GM23248 (cell line): Measurements from ENCODE around the gene VWA5B1. TPM values are rescaled to one million over a fixed set of nuclear protein-coding genes. Genes with fewer than 3 reads are reported as not detected.
A peak's percentile ranks its signal among the peaks of the same experiment; 100 is the strongest.

ENCODE experiments used
- DNase-seq: peaks from one replicate; pipeline ENCODE4 v3.0.0-alpha.2; 2015
- H2AFZ ChIP-seq: fragments of 200-600 bp; sonication (generic); 2 replicates; pipeline ENCODE4 v1.6.1; 2016; ENCODE audit warnings: antibody characterized with exemption
- H3F3A ChIP-seq: fragments of 200-600 bp; sonication (generic); 2 replicates; pipeline ENCODE4 v1.6.1; 2016; ENCODE audit warnings: mild to moderate bottlenecking, antibody characterized with exemption, mixed run types; ENCODE audit not compliant: insufficient read depth
- H3K27ac ChIP-seq: fragments of 200-600 bp; sonication (generic); 2 replicates; pipeline ENCODE4 v1.5.1; 2016; ENCODE audit warnings: mild to moderate bottlenecking
- H3K27me3 ChIP-seq: fragments of 200-600 bp; sonication (generic); replicated peaks from 2 replicates; pipeline ENCODE4 v1.6.1; 2016; ENCODE audit warnings: mild to moderate bottlenecking; ENCODE audit not compliant: insufficient read depth
- H3K36me3 ChIP-seq: fragments of 200-600 bp; sonication (generic); 2 replicates; pipeline ENCODE4 v1.6.1; 2016; ENCODE audit warnings: low read depth, mild to moderate bottlenecking
- H3K4me1 ChIP-seq: fragments of 200-600 bp; sonication (generic); 2 replicates; pipeline ENCODE4 v1.6.1; 2016; ENCODE audit warnings: mild to moderate bottlenecking; ENCODE audit not compliant: insufficient read depth
- H3K4me2 ChIP-seq: fragments of 200-600 bp; sonication (generic); one replicate; pipeline ENCODE4 v1.6.1; 2016; ENCODE audit warnings: mild to moderate bottlenecking; ENCODE audit not compliant: unreplicated experiment
- H3K4me3 ChIP-seq: fragments of 200-600 bp; sonication (generic); 2 replicates; pipeline ENCODE4 v1.5.1; 2016; ENCODE audit warnings: mild to moderate bottlenecking
- H3K79me2 ChIP-seq: fragments of 200-600 bp; sonication (generic); 2 replicates; pipeline ENCODE4 v1.6.1; 2016; ENCODE audit warnings: mild to moderate bottlenecking; ENCODE audit not compliant: insufficient read depth
- H3K9ac ChIP-seq: fragments of 200-600 bp; sonication (generic); 2 replicates; pipeline ENCODE4 v1.6.1; 2016; ENCODE audit warnings: mild to moderate bottlenecking
- H3K9me2 ChIP-seq: fragments of 200-600 bp; sonication (generic); 2 replicates; pipeline ENCODE4 v1.6.1; 2016; ENCODE audit warnings: mixed run types, mild to moderate bottlenecking, moderate library complexity; ENCODE audit not compliant: insufficient read depth
- H3K9me3 ChIP-seq: fragments of 200-600 bp; sonication (generic); one replicate; pipeline ENCODE4 v1.6.1; 2017; ENCODE audit warnings: low read depth
- H4K20me1 ChIP-seq: fragments of 200-600 bp; sonication (generic); 2 replicates; pipeline ENCODE4 v1.6.0; 2016; ENCODE audit not compliant: insufficient read depth
- EZH2 ChIP-seq: fragments of 200-600 bp; sonication (generic); IDR thresholded peaks from 2 replicates; pipeline ENCODE4 v1.6.1; 2018; ENCODE audit warnings: antibody characterized with exemption, mild to moderate bottlenecking; ENCODE audit not compliant: insufficient read depth, poor library complexity, severe bottlenecking
- EZH2phosphoT487 ChIP-seq: fragments of 200-600 bp; sonication (generic); IDR thresholded peaks from 2 replicates; pipeline ENCODE4 v1.6.1; 2018; ENCODE audit warnings: antibody characterized with exemption, moderate library complexity, mild to moderate bottlenecking, low read depth; ENCODE audit not compliant: insufficient read depth
- WGBS, 2 experiments: methylation state at CpG; one replicate each; pipeline ENCODE4 v1.1.6; 2015 to 2017; ENCODE audit warnings: low lambda C conversion rate in 2 of 2, low coverage in 1 of 2; ENCODE audit errors: missing lambda C conversion rate in 2 of 2; 5-methylcytosine and 5-hydroxymethylcytosine counted together
- in situ Hi-C: fragments of 300-500 bp; cut with MboI; formaldehyde crosslinking; loops from 2 replicates; pipeline ENCODE4 v1.15.0; 2020
- polyA plus RNA-seq: library from polyadenylated mRNA; unstranded; fragments of >200 nt; fragmentation: Nextera tagmentation; extraction: Ambion mirVana; gene quantifications from 2 replicates; pipeline ENCODE4 v1.2.1, GENCODE V29; 2016
- total RNA-seq: library from RNA; depleted of rRNA; stranded (reverse); fragments of >200 nt; shearing (Covaris generic); gene quantifications from 2 replicates; pipeline ENCODE4 v1.2.3, GENCODE V29; 2014

Gene VWA5B1
- total and polyA plus RNA-seq, 2 experiments from 2014 or later = not detected

- Histone ChIP-seq H3K79me2 (no peaks in the 10 kb centered on the region), H4K20me1 (no peaks in the 10 kb centered on the region), H2AFZ (no peak overlapping the region), H3K9me2 (no peaks in the 10 kb centered on the region), H3K9me3 (no peaks in the 10 kb centered on the region), H3K27me3 (peaks cover 19% of the 10 kb centered on the region; the same call in 1 of the 2 replicates), H3K4me3 (no peak overlapping the region), H3K27ac (no peak overlapping the region), H3F3A (no peaks in the 10 kb centered on the region), H3K9ac (no peak overlapping the region), H3K4me2 (no peak overlapping the region), H3K36me3 (no peaks in the 10 kb centered on the region), H3K4me1 (0 out of 2 replicates have a peak, but pooled peaks cover 6% of the 10 kb centered on the region)
- in situ Hi-C loops = no loop called here
- no peak for DNase-seq
- no peak for TF ChIP-seq EZH2
- TF ChIP-seq EZH2phosphoT487 = no peak
- 68 to 72% methylated on average over 15 of the region's 15 CpGs for WGBS, 2 experiments
Observed at GRCh38 chr1:20359451-20360330, 69.0 kb downstream of the VWA5B1 start.

- H3K9me3 ChIP-seq = no peaks in the 10 kb centered on the region
- no peaks in the 10 kb centered on the region for H3K9me2 ChIP-seq
- in situ Hi-C loops = no loop called here
- H3F3A ChIP-seq = no peaks in the 10 kb centered on the region
- H3K9ac ChIP-seq = no peak overlapping the region
- 67 to 70% methylated on average over 7 of the region's 7 CpGs for WGBS, 2 experiments
- no peak overlapping the region for H3K4me3 ChIP-seq
- no peaks in the 10 kb centered on the region for H4K20me1 ChIP-seq
- H3K27me3 ChIP-seq = peaks cover 28% of the 10 kb centered on the region
- no peak overlapping the region for H3K27ac ChIP-seq
- H3K36me3 ChIP-seq = no peaks in the 10 kb centered on the region
- no peaks in the 10 kb centered on the region for H3K79me2 ChIP-seq
- no peak for TF ChIP-seq EZH2phosphoT487
- no peak for TF ChIP-seq EZH2
- H2AFZ ChIP-seq = no peak overlapping the region
- H3K4me2 ChIP-seq = no peak overlapping the region
- peak; percentile 37 for DNase-seq
- 0 out of 2 replicates have a peak, but pooled peaks cover 6% of the 10 kb centered on the region for H3K4me1 ChIP-seq
Observed at GRCh38 chr1:20361401-20361800, 70.7 kb downstream of the VWA5B1 start.

- in situ Hi-C loops = no loop called here
Observed at GRCh38 chr1:20361805-20362381, 71.2 kb downstream of the VWA5B1 start.

GRCh38 chr1:20362856-20363255, 72.2 kb downstream of the VWA5B1 start:
- peaks cover 40% of the 10 kb centered on the region for H3K27me3 ChIP-seq

More at GRCh38 chr1:20361805-20362381, 71.2 kb downstream of the VWA5B1 start:
- 0 out of 2 replicates have a peak, but pooled peaks cover 6% of the 10 kb centered on the region for H3K4me1 ChIP-seq
- no peak overlapping the region for H3K27ac ChIP-seq
- peak; percentile 75 for DNase-seq
- H3K79me2 ChIP-seq = no peaks in the 10 kb centered on the region
- TF ChIP-seq EZH2 = no peak
- no peak for TF ChIP-seq EZH2phosphoT487
- H3K36me3 ChIP-seq = no peaks in the 10 kb centered on the region
- peaks cover 33% of the 10 kb centered on the region for H3K27me3 ChIP-seq
- H3K4me3 ChIP-seq = no peak overlapping the region
- no peaks in the 10 kb centered on the region for H3F3A ChIP-seq
- no peaks in the 10 kb centered on the region for H3K9me3 ChIP-seq
- H3K4me2 ChIP-seq = no peak overlapping the region
- 9 to 15% methylated on average over 8 of the region's 8 CpGs for WGBS, 2 experiments
- no peak overlapping the region for H3K9ac ChIP-seq
- H2AFZ ChIP-seq = no peak overlapping the region
- no peaks in the 10 kb centered on the region for H3K9me2 ChIP-seq
- no peaks in the 10 kb centered on the region for H4K20me1 ChIP-seq

More at GRCh38 chr1:20362856-20363255, 72.2 kb downstream of the VWA5B1 start:
- 0 out of 2 replicates have a peak, but pooled peaks cover 6% of the 10 kb centered on the region for H3K4me1 ChIP-seq
- H4K20me1 ChIP-seq = no peaks in the 10 kb centered on the region
- H3K9me3 ChIP-seq = no peaks in the 10 kb centered on the region
- DNase-seq = no peak
- H3K9ac ChIP-seq = no peak overlapping the region
- 86 to 91% methylated on average over 2 of the region's 2 CpGs for WGBS, 2 experiments
- no peaks in the 10 kb centered on the region for H3K9me2 ChIP-seq
- no peaks in the 10 kb centered on the region for H3K79me2 ChIP-seq
- no peak overlapping the region for H3K27ac ChIP-seq
- in situ Hi-C loops = no loop called here
- H3K4me3 ChIP-seq = no peak overlapping the region
- no peaks in the 10 kb centered on the region for H3K36me3 ChIP-seq
- no peaks in the 10 kb centered on the region for H3F3A ChIP-seq
- no peak overlapping the region for H2AFZ ChIP-seq
- no peak overlapping the region for H3K4me2 ChIP-seq
- TF ChIP-seq EZH2phosphoT487 = no peak
- TF ChIP-seq EZH2 = no peak
